GM12878 (cell line): ENCODE measurements around the gene RAD9A.

Experiments used
- BMI1 ChIP-seq: fragments of 450-650 bp; IDR thresholded peaks from 2 replicates; pipeline ENCODE4 v1.6.1; 2016; ENCODE audit warnings: mild to moderate bottlenecking, moderate library complexity, borderline replicate concordance
- CREB1 ChIP-seq: IDR thresholded peaks from 2 replicates; pipeline ENCODE4 v1.6.1; 2012; ENCODE audit warnings: low read depth, mild to moderate bottlenecking, inconsistent platforms
- NKRF ChIP-seq: fragments of 450-650 bp; conservative IDR thresholded peaks from 2 replicates; pipeline ENCODE4 v1.6.1; 2017; ENCODE audit warnings: mild to moderate bottlenecking, moderate library complexity
- POLR2A ChIP-seq: IDR thresholded peaks from 2 replicates; pipeline ENCODE4 v1.6.1; 2011; ENCODE audit warnings: low read depth, mild to moderate bottlenecking, low read length
- POLR2AphosphoS5 ChIP-seq: IDR thresholded peaks from 2 replicates; pipeline ENCODE4 v1.6.1; 2011; ENCODE audit warnings: mild to moderate bottlenecking, low read length, inconsistent platforms
- POU2F2 ChIP-seq: IDR thresholded peaks from 3 replicates; pipeline ENCODE4 v1.6.1; 2011; ENCODE audit warnings: low read depth, mild to moderate bottlenecking, low read length, borderline replicate concordance
- ZZZ3 ChIP-seq: IDR thresholded peaks from 2 replicates; pipeline ENCODE4 v1.6.1; 2011; ENCODE audit warnings: low read depth; ENCODE audit not compliant: control insufficient read depth, insufficient read length
- TF ChIP-seq, protein P1 (sequence below): IDR thresholded peaks from 2 replicates; pipeline ENCODE4 v1.6.1; 2012; ENCODE audit warnings: low read length, inconsistent platforms

- TF ChIP-seq POLR2AphosphoS5 (no peak), POLR2A (no peak; the same call in none of the 2 replicates), POU2F2 (no peak; the same call in 2 of the 3 replicates), CREB1 (no peak), ZZZ3 (no peak), BMI1 (no peak), NKRF (no peak)
- TF ChIP-seq, protein P1, sequence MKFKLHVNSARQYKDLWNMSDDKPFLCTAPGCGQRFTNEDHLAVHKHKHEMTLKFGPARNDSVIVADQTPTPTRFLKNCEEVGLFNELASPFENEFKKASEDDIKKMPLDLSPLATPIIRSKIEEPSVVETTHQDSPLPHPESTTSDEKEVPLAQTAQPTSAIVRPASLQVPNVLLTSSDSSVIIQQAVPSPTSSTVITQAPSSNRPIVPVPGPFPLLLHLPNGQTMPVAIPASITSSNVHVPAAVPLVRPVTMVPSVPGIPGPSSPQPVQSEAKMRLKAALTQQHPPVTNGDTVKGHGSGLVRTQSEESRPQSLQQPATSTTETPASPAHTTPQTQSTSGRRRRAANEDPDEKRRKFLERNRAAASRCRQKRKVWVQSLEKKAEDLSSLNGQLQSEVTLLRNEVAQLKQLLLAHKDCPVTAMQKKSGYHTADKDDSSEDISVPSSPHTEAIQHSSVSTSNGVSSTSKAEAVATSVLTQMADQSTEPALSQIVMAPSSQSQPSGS, result no peak
Measured at GRCh38 chr11:67411785-67412152, 20.0 kb downstream of the RAD9A start.
